ENCODE measurements around the gene DMAC2L. TPM values are rescaled to one million over a fixed set of nuclear protein-coding genes. Genes with fewer than 3 reads are reported as not detected.

The DMAC2L gene
- polyA plus RNA-seq, 1 donor from 2014 or later, result 17.1 TPM

DNA sequence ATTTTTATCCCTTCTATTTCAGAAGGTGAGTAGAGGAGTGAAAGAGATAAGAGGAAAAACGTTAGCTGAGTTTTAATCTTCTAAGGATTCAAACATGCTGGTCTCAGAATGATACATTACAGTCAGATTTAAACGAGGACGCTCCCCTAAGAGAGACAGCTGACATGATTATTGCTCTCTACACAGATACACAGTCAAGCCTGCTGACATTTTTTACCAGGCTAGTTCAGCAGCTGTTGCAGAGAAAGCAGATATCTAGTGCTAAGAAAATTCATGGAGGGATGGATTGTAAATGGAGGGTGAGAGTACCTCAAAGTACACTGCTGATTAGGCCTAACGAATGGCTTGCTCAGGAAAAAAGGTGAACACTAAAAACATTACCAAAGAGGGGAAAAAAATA is 48.8 kb upstream of the DMAC2L start:
- peak overlapping the region; percentile 6 for H3K9ac ChIP-seq (ENCODE audit: low read length)
- H3K36me3 ChIP-seq (ENCODE audit: insufficient read depth, low read length), result no peaks in the 10 kb centered on the region
- H3K79me2 ChIP-seq (replicated peaks; ENCODE audit: insufficient read depth, low read length), result no peaks in the 10 kb centered on the region
- H3K4me2 ChIP-seq (ENCODE audit: low read length), result peak overlapping the region; percentile 24
- H3F3A ChIP-seq (ENCODE audit: insufficient read depth, low read length, poor library complexity, severe bottlenecking), result no peaks in the 10 kb centered on the region
- no peak for TF ChIP-seq EP300 (conservative IDR thresholded peaks at IDR 0.05; ENCODE audit: poor library complexity, severe bottlenecking)
- no peak for TF ChIP-seq MXI1 (conservative IDR thresholded peaks at IDR 0.05; ENCODE audit: poor library complexity, severe bottlenecking)
- no peak for TF ChIP-seq RAD21 (conservative IDR thresholded peaks at IDR 0.05)
- TF ChIP-seq, protein P1, sequence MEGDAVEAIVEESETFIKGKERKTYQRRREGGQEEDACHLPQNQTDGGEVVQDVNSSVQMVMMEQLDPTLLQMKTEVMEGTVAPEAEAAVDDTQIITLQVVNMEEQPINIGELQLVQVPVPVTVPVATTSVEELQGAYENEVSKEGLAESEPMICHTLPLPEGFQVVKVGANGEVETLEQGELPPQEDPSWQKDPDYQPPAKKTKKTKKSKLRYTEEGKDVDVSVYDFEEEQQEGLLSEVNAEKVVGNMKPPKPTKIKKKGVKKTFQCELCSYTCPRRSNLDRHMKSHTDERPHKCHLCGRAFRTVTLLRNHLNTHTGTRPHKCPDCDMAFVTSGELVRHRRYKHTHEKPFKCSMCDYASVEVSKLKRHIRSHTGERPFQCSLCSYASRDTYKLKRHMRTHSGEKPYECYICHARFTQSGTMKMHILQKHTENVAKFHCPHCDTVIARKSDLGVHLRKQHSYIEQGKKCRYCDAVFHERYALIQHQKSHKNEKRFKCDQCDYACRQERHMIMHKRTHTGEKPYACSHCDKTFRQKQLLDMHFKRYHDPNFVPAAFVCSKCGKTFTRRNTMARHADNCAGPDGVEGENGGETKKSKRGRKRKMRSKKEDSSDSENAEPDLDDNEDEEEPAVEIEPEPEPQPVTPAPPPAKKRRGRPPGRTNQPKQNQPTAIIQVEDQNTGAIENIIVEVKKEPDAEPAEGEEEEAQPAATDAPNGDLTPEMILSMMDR (IDR thresholded peaks at IDR 0.05; ENCODE audit: poor library complexity, severe bottlenecking), result no peak
- no peak for TF ChIP-seq SMC3 (conservative IDR thresholded peaks at IDR 0.05; ENCODE audit: poor library complexity)
- no peak for TF ChIP-seq TAF1 (IDR thresholded peaks at IDR 0.05; ENCODE audit: low read depth)
- no peak for TF ChIP-seq EZH2 (IDR thresholded peaks at IDR 0.05; ENCODE audit: borderline replicate concordance, insufficient read depth, low read length, poor library complexity, severe bottlenecking)
- no peak for TF ChIP-seq POLR2AphosphoS5 (IDR thresholded peaks at IDR 0.05)
- TF ChIP-seq, protein P2, sequence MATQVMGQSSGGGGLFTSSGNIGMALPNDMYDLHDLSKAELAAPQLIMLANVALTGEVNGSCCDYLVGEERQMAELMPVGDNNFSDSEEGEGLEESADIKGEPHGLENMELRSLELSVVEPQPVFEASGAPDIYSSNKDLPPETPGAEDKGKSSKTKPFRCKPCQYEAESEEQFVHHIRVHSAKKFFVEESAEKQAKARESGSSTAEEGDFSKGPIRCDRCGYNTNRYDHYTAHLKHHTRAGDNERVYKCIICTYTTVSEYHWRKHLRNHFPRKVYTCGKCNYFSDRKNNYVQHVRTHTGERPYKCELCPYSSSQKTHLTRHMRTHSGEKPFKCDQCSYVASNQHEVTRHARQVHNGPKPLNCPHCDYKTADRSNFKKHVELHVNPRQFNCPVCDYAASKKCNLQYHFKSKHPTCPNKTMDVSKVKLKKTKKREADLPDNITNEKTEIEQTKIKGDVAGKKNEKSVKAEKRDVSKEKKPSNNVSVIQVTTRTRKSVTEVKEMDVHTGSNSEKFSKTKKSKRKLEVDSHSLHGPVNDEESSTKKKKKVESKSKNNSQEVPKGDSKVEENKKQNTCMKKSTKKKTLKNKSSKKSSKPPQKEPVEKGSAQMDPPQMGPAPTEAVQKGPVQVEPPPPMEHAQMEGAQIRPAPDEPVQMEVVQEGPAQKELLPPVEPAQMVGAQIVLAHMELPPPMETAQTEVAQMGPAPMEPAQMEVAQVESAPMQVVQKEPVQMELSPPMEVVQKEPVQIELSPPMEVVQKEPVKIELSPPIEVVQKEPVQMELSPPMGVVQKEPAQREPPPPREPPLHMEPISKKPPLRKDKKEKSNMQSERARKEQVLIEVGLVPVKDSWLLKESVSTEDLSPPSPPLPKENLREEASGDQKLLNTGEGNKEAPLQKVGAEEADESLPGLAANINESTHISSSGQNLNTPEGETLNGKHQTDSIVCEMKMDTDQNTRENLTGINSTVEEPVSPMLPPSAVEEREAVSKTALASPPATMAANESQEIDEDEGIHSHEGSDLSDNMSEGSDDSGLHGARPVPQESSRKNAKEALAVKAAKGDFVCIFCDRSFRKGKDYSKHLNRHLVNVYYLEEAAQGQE (IDR thresholded peaks at IDR 0.05; ENCODE audit: borderline replicate concordance), result no peak
- H3K4me3 ChIP-seq (ENCODE audit: low read length), result peak overlapping the region; percentile 25
- no peak overlapping the region for H2AFZ ChIP-seq (ENCODE audit: low read depth, low read length)
- H4K20me1 ChIP-seq (ENCODE audit: insufficient read depth), result no peaks in the 10 kb centered on the region
- no peaks in the 10 kb centered on the region for H3K9me3 ChIP-seq (ENCODE audit: low read length)
- H3K9me2 ChIP-seq (ENCODE audit: insufficient read depth, low read length), result no peaks in the 10 kb centered on the region
- H3K27me3 ChIP-seq (ENCODE audit: insufficient read depth, low read depth, low read length), result no peaks in the 10 kb centered on the region
- H3K27ac ChIP-seq (ENCODE audit: low read length), result peak overlapping the region; percentile 64

DNA sequence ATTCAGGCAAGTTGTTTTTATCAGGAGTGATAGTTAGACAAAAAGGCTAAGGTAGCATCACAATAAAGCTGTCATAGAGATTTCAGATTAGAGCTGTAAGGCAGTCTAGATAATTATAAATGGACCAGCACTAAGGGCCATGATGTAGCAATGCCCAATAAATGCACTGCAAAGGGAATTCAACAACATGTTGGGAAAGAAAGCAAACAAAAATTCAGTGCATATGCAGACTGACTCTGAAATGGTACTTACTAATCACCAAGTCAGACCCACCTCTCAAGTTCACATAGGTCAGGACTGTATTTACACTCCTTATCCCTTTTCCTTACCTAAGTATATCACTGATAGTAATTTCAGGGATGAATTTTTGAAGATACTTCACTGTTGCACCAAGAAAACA is 47.1 kb upstream of the DMAC2L start:
- H3F3A ChIP-seq (ENCODE audit: insufficient read depth, low read length, poor library complexity, severe bottlenecking), result no peaks in the 10 kb centered on the region
- H3K4me3 ChIP-seq (ENCODE audit: low read length), result no peak overlapping the region
- H3K27me3 ChIP-seq (ENCODE audit: insufficient read depth, low read depth, low read length), result no peaks in the 10 kb centered on the region
- H3K36me3 ChIP-seq (ENCODE audit: insufficient read depth, low read length), result no peaks in the 10 kb centered on the region
- H2AFZ ChIP-seq (ENCODE audit: low read depth, low read length), result no peak overlapping the region
- H3K79me2 ChIP-seq (replicated peaks; ENCODE audit: insufficient read depth, low read length), result no peaks in the 10 kb centered on the region
- no peak overlapping the region for H3K27ac ChIP-seq (ENCODE audit: low read length)
- no peaks in the 10 kb centered on the region for H3K9me2 ChIP-seq (ENCODE audit: insufficient read depth, low read length)
- H3K9me3 ChIP-seq (ENCODE audit: low read length), result no peaks in the 10 kb centered on the region
- no peaks in the 10 kb centered on the region for H4K20me1 ChIP-seq (ENCODE audit: insufficient read depth)
- H3K4me2 ChIP-seq (ENCODE audit: low read length), result no peak overlapping the region
- TF ChIP-seq EP300 (conservative IDR thresholded peaks at IDR 0.05; ENCODE audit: poor library complexity, severe bottlenecking) (no peak), POLR2AphosphoS5 (IDR thresholded peaks at IDR 0.05) (no peak), MXI1 (conservative IDR thresholded peaks at IDR 0.05; ENCODE audit: poor library complexity, severe bottlenecking) (no peak), EZH2 (IDR thresholded peaks at IDR 0.05; ENCODE audit: borderline replicate concordance, insufficient read depth, low read length, poor library complexity, severe bottlenecking) (no peak), SMC3 (conservative IDR thresholded peaks at IDR 0.05; ENCODE audit: poor library complexity) (no peak), RAD21 (conservative IDR thresholded peaks at IDR 0.05) (no peak), TAF1 (IDR thresholded peaks at IDR 0.05; ENCODE audit: low read depth) (no peak)
- TF ChIP-seq, protein P1 (IDR thresholded peaks at IDR 0.05; ENCODE audit: poor library complexity, severe bottlenecking), result no peak
- TF ChIP-seq, protein P2 (IDR thresholded peaks at IDR 0.05; ENCODE audit: borderline replicate concordance), result no peak
- H3K9ac ChIP-seq (ENCODE audit: low read length), result no peak overlapping the region
